GM21825 (cell line): ENCODE data around the gene INPP5A.

ENCODE experiments used
- ATAC-seq: cut with Tn5 transposase; IDR thresholded peaks from one replicate; pipeline ENCODE4 v1.9.1; 2021; ENCODE audit warnings: mild to moderate bottlenecking, moderate library complexity; ENCODE audit not compliant: unreplicated experiment

Gene INPP5A

GRCh38 chr10:132517951-132518521 lies 19.6 kb upstream of the INPP5A start:
- no peak for ATAC-seq

GRCh38 chr10:132518572-132519381 lies 18.8 kb upstream of the INPP5A start:
- no peak for ATAC-seq

- ATAC-seq = no peak
These were observed 18.0 kb upstream of the INPP5A start for GRCh38 chr10:132519382-132520176.

GRCh38 chr10:132520177-132520811 lies 17.3 kb upstream of the INPP5A start:
- ATAC-seq = no peak

- ATAC-seq = no peak
These were observed 16.5 kb upstream of the INPP5A start for GRCh38 chr10:132521041-132521465.

GRCh38 chr10:132521466-132522102 lies 16.0 kb upstream of the INPP5A start:
- ATAC-seq = no peak

- no peak for ATAC-seq
These were observed 14.8 kb upstream of the INPP5A start for GRCh38 chr10:132522521-132523411.

GRCh38 chr10:132523561-132524442 lies 13.8 kb upstream of the INPP5A start:
- ATAC-seq = no peak

- no peak for ATAC-seq
These were observed 12.9 kb upstream of the INPP5A start for GRCh38 chr10:132524443-132525285.

- no peak for ATAC-seq
These were observed 10.9 kb upstream of the INPP5A start for GRCh38 chr10:132526676-132527075.

GRCh38 chr10:132527339-132528063 lies 10.1 kb upstream of the INPP5A start:
- no peak for ATAC-seq

GRCh38 chr10:132528064-132528691 lies 9.4 kb upstream of the INPP5A start:
- ATAC-seq = no peak

- ATAC-seq = no peak
These were observed 5.4 kb upstream of the INPP5A start for GRCh38 chr10:132532179-132532578.

- no peak for ATAC-seq
These were observed 4.6 kb upstream of the INPP5A start for GRCh38 chr10:132532749-132533560.

GRCh38 chr10:132533571-132534260 lies 3.9 kb upstream of the INPP5A start:
- no peak for ATAC-seq
